Adrenal gland (tissue), 5 donors: ENCODE results near the gene ERICH6.

Experiments used
- POLR2A ChIP-seq, 2 donors: fragments of 450-650 bp; IDR thresholded peaks; one replicate each; pipeline ENCODE4 v1.6.1; 2017; ENCODE audit warnings: antibody characterized with exemption in 2 of 2, mild to moderate bottlenecking in 2 of 2, moderate library complexity in 1 of 2
- TF ChIP-seq, protein P1 (sequence below), 6 experiments: fragments of 450-650 bp in 4 of 6; fragments of 200-600 bp in 2 of 6; sonication (generic) in 1 of 6; IDR thresholded peaks; 1 replicate in 5 of 6; 2 replicates in 1 of 6; pipeline versions ENCODE4 v1.5.1 to v1.8.0; 2016 to 2021; ENCODE audit warnings: antibody characterized with exemption in 6 of 6, mild to moderate bottlenecking in 2 of 6, moderate library complexity in 1 of 6
- donor health status: DM: no; HTN: no; CAD: no.

GRCh38 chr3:150733373-150733935, 29.7 kb upstream of the ERICH6 start:
- peak in 1 of 2 donors; percentile 13 for TF ChIP-seq POLR2A (IDR thresholded peaks at IDR 0.05)
- TF ChIP-seq, protein P1, sequence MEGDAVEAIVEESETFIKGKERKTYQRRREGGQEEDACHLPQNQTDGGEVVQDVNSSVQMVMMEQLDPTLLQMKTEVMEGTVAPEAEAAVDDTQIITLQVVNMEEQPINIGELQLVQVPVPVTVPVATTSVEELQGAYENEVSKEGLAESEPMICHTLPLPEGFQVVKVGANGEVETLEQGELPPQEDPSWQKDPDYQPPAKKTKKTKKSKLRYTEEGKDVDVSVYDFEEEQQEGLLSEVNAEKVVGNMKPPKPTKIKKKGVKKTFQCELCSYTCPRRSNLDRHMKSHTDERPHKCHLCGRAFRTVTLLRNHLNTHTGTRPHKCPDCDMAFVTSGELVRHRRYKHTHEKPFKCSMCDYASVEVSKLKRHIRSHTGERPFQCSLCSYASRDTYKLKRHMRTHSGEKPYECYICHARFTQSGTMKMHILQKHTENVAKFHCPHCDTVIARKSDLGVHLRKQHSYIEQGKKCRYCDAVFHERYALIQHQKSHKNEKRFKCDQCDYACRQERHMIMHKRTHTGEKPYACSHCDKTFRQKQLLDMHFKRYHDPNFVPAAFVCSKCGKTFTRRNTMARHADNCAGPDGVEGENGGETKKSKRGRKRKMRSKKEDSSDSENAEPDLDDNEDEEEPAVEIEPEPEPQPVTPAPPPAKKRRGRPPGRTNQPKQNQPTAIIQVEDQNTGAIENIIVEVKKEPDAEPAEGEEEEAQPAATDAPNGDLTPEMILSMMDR (IDR thresholded peaks at IDR 0.05), result peak in 1 of 6 experiments; percentile 4
